ENCODE results near the gene LRP1B. TPM values are rescaled to one million over a fixed set of nuclear protein-coding genes. Genes with fewer than 3 reads are reported as not detected.

Gene LRP1B
- total and polyA plus RNA-seq, 2 of the 8 experiments (the other 6 are each of a cell fraction or from before 2014, with no cell fraction given) = 0.03 TPM; not detected in 1

- CTCF ChIA-PET (ENCODE audit: partially characterized antibody) = no interaction called here
- 91% methylated on average over 1 of the region's 1 CpG; no CpG with 5 or more reads in 1 of the 2 experiments for WGBS, 2 experiments (ENCODE audit: extremely low coverage in 1 of 2, insufficient coverage in 1 of 2, insufficient read length in 1 of 2, insufficient replicate concordance in 2 of 2, low coverage in 1 of 2, low lambda C conversion rate in 2 of 2, missing lambda C conversion rate in 1 of 2)
- no peaks in the 10 kb centered on the region; a peak in 1 of 8 replicates for H3K36me3 ChIP-seq (ENCODE audit: control insufficient read depth in 2 of 4, insufficient read depth in 4 of 4, low read length in 3 of 4)
- TF ChIP-seq USF2 (IDR thresholded peaks at IDR 0.05; ENCODE audit: low read length) = no peak
- TF ChIP-seq POLR2AphosphoS5 (IDR thresholded peaks at IDR 0.05; ENCODE audit: low read depth, low read length) = no peak
- no peak for TF ChIP-seq EZH2 (IDR thresholded peaks at IDR 0.05; ENCODE audit: low read depth, low read length, severe bottlenecking)
- TF ChIP-seq BACH1 (IDR thresholded peaks at IDR 0.05; ENCODE audit: low read length) = no peak
- TF ChIP-seq SUZ12 (IDR thresholded peaks at IDR 0.05; ENCODE audit: low read length) = no peak
- TF ChIP-seq E2F6 (IDR thresholded peaks at IDR 0.05) = no peak
- no peak for TF ChIP-seq ASH2L (IDR thresholded peaks at IDR 0.05; ENCODE audit: low read length)
- no peak for TF ChIP-seq BCL11A (IDR thresholded peaks at IDR 0.05; ENCODE audit: low read depth in 2 of 2, low read length in 2 of 2)
- no peak for TF ChIP-seq CBX8 (IDR thresholded peaks at IDR 0.05; ENCODE audit: borderline replicate concordance, low read depth, low read length)
- TF ChIP-seq KDM5A (IDR thresholded peaks at IDR 0.05; ENCODE audit: low read length) = no peak
- TF ChIP-seq GTF2F1 (IDR thresholded peaks at IDR 0.05; ENCODE audit: borderline replicate concordance, low read depth, low read length) = no peak
- TF ChIP-seq JUN (IDR thresholded peaks at IDR 0.05; ENCODE audit: low read depth, low read length) = no peak
- TF ChIP-seq SIN3A (conservative IDR thresholded peaks at IDR 0.05 in 1 of 2, IDR thresholded peaks at IDR 0.05 in 1 of 2; ENCODE audit: low read depth in 1 of 2, low read length in 2 of 2) = no peak
- TF ChIP-seq POU5F1 (IDR thresholded peaks at IDR 0.05; ENCODE audit: low read depth, low read length) = no peak
Observed at GRCh38 chr2:141782574-141782973, 348.2 kb downstream of the LRP1B start.

More at GRCh38 chr2:141782574-141782973, 348.2 kb downstream of the LRP1B start:
- no peaks in the 10 kb centered on the region for H3K79me1 ChIP-seq (ENCODE audit: low read depth, low read length)
- no peak overlapping the region for H2AFZ ChIP-seq (ENCODE audit: low read length)
- no peak overlapping the region for H3K23ac ChIP-seq (ENCODE audit: insufficient read length)
- no peak overlapping the region for H2BK20ac ChIP-seq (ENCODE audit: low read length)
- H3K4me1 ChIP-seq (replicated peaks in 1 of 4; ENCODE audit: control insufficient read depth in 3 of 4, insufficient read depth in 4 of 4, low read length in 3 of 4) = no peaks in the 10 kb centered on the region
- no peaks in the 10 kb centered on the region for H3K79me2 ChIP-seq (ENCODE audit: control insufficient read depth in 1 of 2, insufficient read depth in 2 of 2, low read length in 2 of 2)
- no peak overlapping the region for H3K4me2 ChIP-seq (ENCODE audit: insufficient read depth in 1 of 2, low read depth in 2 of 2, low read length in 2 of 2)
- H3K4ac ChIP-seq (replicated peaks; ENCODE audit: insufficient read length, low read depth, low read length) = no peak overlapping the region
- H3K4me3 ChIP-seq (ENCODE audit: extremely low read depth in 1 of 4, insufficient read depth in 2 of 4, low read depth in 3 of 4, low read length in 4 of 4) = no peak overlapping the region
- no peaks in the 10 kb centered on the region for H4K20me1 ChIP-seq (replicated peaks in 1 of 2; ENCODE audit: control insufficient read depth in 1 of 2, insufficient read depth in 2 of 2, low read length in 2 of 2)
- no peaks in the 10 kb centered on the region for H3K23me2 ChIP-seq (ENCODE audit: low read depth, low read length)
- no peak overlapping the region for H4K5ac ChIP-seq (ENCODE audit: insufficient read length, low read depth, low read length)
- no peak overlapping the region for H2BK120ac ChIP-seq (replicated peaks; ENCODE audit: low read depth, low read length)
- H4K8ac ChIP-seq (ENCODE audit: extremely low read depth, insufficient read depth, low read length) = no peak overlapping the region
- no peak overlapping the region for H3K14ac ChIP-seq (ENCODE audit: insufficient read length)
- DNase-seq (ENCODE audit: low read depth in 1 of 2, low spot score in 2 of 2) (no peak), FAIRE-seq (no peak)
- H2BK5ac ChIP-seq (ENCODE audit: low read depth, low read length) = no peak overlapping the region
- POLR2A ChIA-PET (ENCODE audit: partially characterized antibody) = no interaction called here
- H3K27ac ChIP-seq (ENCODE audit: low read depth, low read length) = no peak overlapping the region
- H2AK5ac ChIP-seq (ENCODE audit: low read depth, low read length) = no peak overlapping the region
- H3K9ac ChIP-seq (replicated peaks in 1 of 4; ENCODE audit: extremely low read depth in 1 of 4, low read depth in 3 of 4, low read length in 3 of 4) = no peak overlapping the region
- no peak overlapping the region for H2BK12ac ChIP-seq (ENCODE audit: low read depth, low read length)
- no peaks in the 10 kb centered on the region for H3K9me3 ChIP-seq (ENCODE audit: insufficient read depth in 2 of 2, low read depth in 1 of 2, low read length in 1 of 2)
- H4K91ac ChIP-seq (replicated peaks; ENCODE audit: insufficient read length, low read length) = no peak overlapping the region
- no peak overlapping the region for H3K56ac ChIP-seq (replicated peaks; ENCODE audit: insufficient read length, low read depth, low read length)
- no peaks in the 10 kb centered on the region for H3K27me3 ChIP-seq (replicated peaks in 1 of 4; ENCODE audit: control insufficient read depth in 3 of 4, extremely low read depth in 1 of 4, insufficient read depth in 3 of 4, low read length in 3 of 4)
- no peak overlapping the region for H2BK15ac ChIP-seq (ENCODE audit: low read length)
- no peak overlapping the region for H3K18ac ChIP-seq (ENCODE audit: extremely low read depth, low read length)

Data from H1 (cell line).